Measurements from ENCODE around the gene RSBN1. TPM values are rescaled to one million over a fixed set of nuclear protein-coding genes. Genes with fewer than 3 reads are reported as not detected.

RSBN1 gene
- total and polyA plus RNA-seq, 9 of the 15 experiments (the other 6 are each of a cell fraction or from before 2014, with no cell fraction given): 4.5 to 24.3 (median 13.0) TPM

GRCh38 chr1:113783254-113784103 is 28.8 kb downstream of the RSBN1 start (continued):
- no peak for TF ChIP-seq USF1 (CRISPR knock-in tag; IDR thresholded peaks at IDR 0.05)
- TF ChIP-seq NONO (IDR thresholded peaks at IDR 0.05; ENCODE audit: low read depth in 2 of 2, low read length in 1 of 2): no peak
- TF ChIP-seq CEBPG (CRISPR knock-in tag; IDR thresholded peaks at IDR 0.05): peak; percentile 58
- TF ChIP-seq CEBPG (tag; conservative IDR thresholded peaks at IDR 0.05 in 1 of 2, IDR thresholded peaks at IDR 0.05 in 1 of 2): no peak
- TF ChIP-seq SETDB1 (IDR thresholded peaks at IDR 0.05; ENCODE audit: low read length): no peak
- no peak for TF ChIP-seq STAT5A (IDR thresholded peaks at IDR 0.05; ENCODE audit: borderline replicate concordance, low read length)
- no peak for TF ChIP-seq XRCC5 (IDR thresholded peaks at IDR 0.05; ENCODE audit: low read depth, low read length)
- no peak for TF ChIP-seq ETS1 (conservative IDR thresholded peaks at IDR 0.05; ENCODE audit: control insufficient read depth, low read depth, low read length)
- TF ChIP-seq ZNF23 (CRISPR knock-in tag; IDR thresholded peaks at IDR 0.05): no peak
- peak; percentile 31 to 59; a peak in 2 of 4 replicates for TF ChIP-seq FOXK2 (conservative IDR thresholded peaks at IDR 0.05 in 1 of 2, IDR thresholded peaks at IDR 0.05 in 1 of 2; ENCODE audit: low read depth in 2 of 2)
- TF ChIP-seq MAX (CRISPR knock-in tag; IDR thresholded peaks at IDR 0.05): no peak
- 0 out of 2 replicates have a peak, but pooled peaks have one; percentile 9 for TF ChIP-seq SMARCA4 (IDR thresholded peaks at IDR 0.05)
- no peak for TF ChIP-seq FOXO4 (CRISPR knock-in tag; IDR thresholded peaks at IDR 0.05)
- TF ChIP-seq MAZ (CRISPR knock-in tag; conservative IDR thresholded peaks at IDR 0.05 in 1 of 2, IDR thresholded peaks at IDR 0.05 in 1 of 2): peak in 1 of 2 experiments; percentile 15; a peak in 1 of 4 replicates
- no peak for TF ChIP-seq SLC30A9 (CRISPR knock-in tag; IDR thresholded peaks at IDR 0.05)
- no peak for TF ChIP-seq PTBP1 (IDR thresholded peaks at IDR 0.05; ENCODE audit: low read depth, low read length)
- TF ChIP-seq ZZZ3 (IDR thresholded peaks at IDR 0.05): no peak
- TF ChIP-seq CHCHD3 (CRISPR knock-in tag; IDR thresholded peaks at IDR 0.05): no peak
- no peak for TF ChIP-seq KLF13 (tag; IDR thresholded peaks at IDR 0.05; ENCODE audit: borderline replicate concordance, low read depth)
- TF ChIP-seq NR0B1 (IDR thresholded peaks at IDR 0.05; ENCODE audit: partially characterized antibody): no peak
